ENCODE data around the gene THAP7. TPM values are rescaled to one million over a fixed set of nuclear protein-coding genes. Genes with fewer than 3 reads are reported as not detected.

The THAP7 gene
- total and polyA plus RNA-seq, 2 experiments from 2014 or later, result 21.8 to 25.9 TPM

- no peak overlapping the region for H3K27ac Mint-ChIP-seq
- TF ChIP-seq CTCF (conservative IDR thresholded peaks at IDR 0.05; ENCODE audit: low read depth in 2 of 2) (no peak), EZH2 (IDR thresholded peaks at IDR 0.05; ENCODE audit: low read depth, unreplicated experiment) (no peak), CREB1 (CRISPR knock-in tag; IDR thresholded peaks at IDR 0.05; ENCODE audit: low read depth) (no peak), EZH2phosphoT487 (IDR thresholded peaks at IDR 0.05; ENCODE audit: unreplicated experiment) (no peak), REST (IDR thresholded peaks at IDR 0.05; ENCODE audit: unreplicated experiment) (no peak), ZNF462 (CRISPR knock-in tag; IDR thresholded peaks at IDR 0.05) (no peak), STAT1 (IDR thresholded peaks at IDR 0.05; ENCODE audit: unreplicated experiment) (no peak), ETS1 (IDR thresholded peaks at IDR 0.05) (no peak), ZNF331 (CRISPR knock-in tag; IDR thresholded peaks at IDR 0.05; ENCODE audit: low read depth) (no peak), POLR2AphosphoS5 (IDR thresholded peaks at IDR 0.05; ENCODE audit: low read depth) (no peak), ZNF114 (CRISPR knock-in tag; IDR thresholded peaks at IDR 0.05) (no peak), NANOG (IDR thresholded peaks at IDR 0.05; ENCODE audit: borderline replicate concordance) (no peak), JUNB (IDR thresholded peaks at IDR 0.05; ENCODE audit: unreplicated experiment) (no peak)
- H3K4me3 ChIP-seq, result no peak overlapping the region
- no peaks in the 10 kb centered on the region for H3K27me3 ChIP-seq (ENCODE audit: insufficient read depth)
- H3K36me3 ChIP-seq (ENCODE audit: insufficient read depth), result no peaks in the 10 kb centered on the region
- H3F3A ChIP-seq (replicated peaks; ENCODE audit: low read depth), result no peaks in the 10 kb centered on the region
- H3K9me3 Mint-ChIP-seq, result no peaks in the 10 kb centered on the region; the same call in 2 of the 3 replicates
- ATAC-seq (no peak), DNase-seq (ENCODE audit: low spot score) (no peak)
- no peak overlapping the region for H3K4me2 ChIP-seq
- no peaks in the 10 kb centered on the region for H3K79me2 ChIP-seq (replicated peaks; ENCODE audit: insufficient read depth)
- peaks cover 11% of the 10 kb centered on the region for H3K27me3 Mint-ChIP-seq (ENCODE audit: insufficient read depth, low read depth, poor library complexity)
- peaks cover 8% of the 10 kb centered on the region for H3K4me1 Mint-ChIP-seq
- no peaks in the 10 kb centered on the region for H4K20me1 ChIP-seq (replicated peaks; ENCODE audit: insufficient read depth)
- no peaks in the 10 kb centered on the region for H3K9me2 ChIP-seq (ENCODE audit: insufficient read depth)
- no peak overlapping the region for H2AFZ ChIP-seq
- H3K4me1 ChIP-seq (ENCODE audit: insufficient read depth), result no peaks in the 10 kb centered on the region
- no peaks in the 10 kb centered on the region for H3K36me3 Mint-ChIP-seq (ENCODE audit: low read depth)
- H3K27ac ChIP-seq (ENCODE audit: low read depth), result no peak overlapping the region
- H3K4me3 Mint-ChIP-seq, result no peak overlapping the region
Measured at GRCh38 chr22:21025266-21025665, 23.3 kb upstream of the THAP7 start.
